BJ (cell line): ENCODE data around the gene TRIM66. TPM values are rescaled to one million over a fixed set of nuclear protein-coding genes. Genes with fewer than 3 reads are reported as not detected.

ENCODE experiments used
- CTCF ChIA-PET: fragments of 350-600 bp; formaldehyde crosslinking; extraction: SDS; loops from one replicate; lab custom pipeline; 2021; ENCODE audit warnings: antibody characterized with exemption, inconsistent platforms; lab: Yijun Ruan, JAX
- POLR2A ChIA-PET: fragments of 300-600 bp; sonication (Branson Sonifier 250); formaldehyde crosslinking; extraction: SDS; loops from one replicate; lab custom pipeline; 2021; ENCODE audit warnings: antibody characterized with exemption; lab: Charles Lee
- DNase-seq: peaks from one replicate; pipeline ENCODE4 v3.0.0-alpha.2; 2011; ENCODE audit warnings: low read depth
- H3K27me3 ChIP-seq: 2 replicates; pipeline ENCODE4 v1.6.0; 2011; ENCODE audit warnings: low read length; ENCODE audit not compliant: control insufficient read depth, insufficient read depth
- H3K36me3 ChIP-seq: 2 replicates; pipeline ENCODE4 v1.5.1; 2011; ENCODE audit warnings: low read length; ENCODE audit not compliant: control insufficient read depth, insufficient read depth
- H3K4me3 ChIP-seq: 2 replicates; pipeline ENCODE4 v1.5.1; 2011; ENCODE audit warnings: low read depth, mild to moderate bottlenecking, control low read depth, low read length
- CTCF ChIP-seq: IDR thresholded peaks from 2 replicates; pipeline ENCODE4 v1.5.1; 2011; ENCODE audit warnings: low read depth, mild to moderate bottlenecking, control low read depth, inconsistent platforms, low read length, moderate library complexity; ENCODE audit not compliant: insufficient read depth
- polyA plus RNA-seq: library from polyadenylated mRNA; depleted of rRNA; stranded (reverse); fragments of >200 nt; gene quantifications from 2 replicates; pipeline ENCODE4 v1.2.3, GENCODE V29; 2011

The TRIM66 gene
- polyA plus RNA-seq, 1 experiment = 5.6 TPM

- no peak for TF ChIP-seq CTCF
- no peak overlapping the region for H3K4me3 ChIP-seq
- DNase-seq = no peak
- POLR2A ChIA-PET = interaction anchor here (0.6 to 1.8 kb wide), 8 partner anchors 11 to 317 kb away, joined by 3 to 9 read pairs (median 5); no protein-coding TSS in a partner anchor
- CTCF ChIA-PET = interaction anchor here (1.0 to 3.2 kb wide), 9 partner anchors 10 to 198 kb away, joined by 3 to 13 read pairs (median 4); a partner anchor contains a TSS
- H3K36me3 ChIP-seq = peaks cover 26% of the 10 kb centered on the region
- no peaks in the 10 kb centered on the region for H3K27me3 ChIP-seq
These were observed 37.3 kb upstream of the TRIM66 start for GRCh38 chr11:8719721-8720120.

GRCh38 chr11:8719211-8719649 is 36.8 kb upstream of the TRIM66 start:
- no peak overlapping the region for H3K4me3 ChIP-seq
- H3K36me3 ChIP-seq = peaks cover 28% of the 10 kb centered on the region
- no peak for TF ChIP-seq CTCF
- ChIA-PET CTCF (interaction anchor here (0.9 to 3.2 kb wide), 8 partner anchors 32 to 240 kb away, joined by 3 to 13 read pairs (median 4); a partner anchor contains a TSS), POLR2A (interaction anchor here (0.6 to 1.8 kb wide), 9 partner anchors 10 to 318 kb away, joined by 3 to 9 read pairs (median 5); no protein-coding TSS in a partner anchor)
- no peaks in the 10 kb centered on the region for H3K27me3 ChIP-seq
- peak; percentile 97 for DNase-seq

GRCh38 chr11:8717876-8718753 is 35.6 kb upstream of the TRIM66 start:
- DNase-seq = peak; percentile 79
- ChIA-PET POLR2A (interaction anchor here (0.6 to 1.4 kb wide), 3 partner anchors 9 to 1810 kb away, joined by 3 to 5 read pairs (median 4); no protein-coding TSS in a partner anchor), CTCF (interaction anchor here (1.4 to 3.2 kb wide), 4 partner anchors 51 to 241 kb away, joined by 3 to 13 read pairs (median 6); a partner anchor contains a TSS)
- TF ChIP-seq CTCF = no peak
- peak overlapping the region; percentile 4; the same call in 1 of the 2 replicates for H3K4me3 ChIP-seq
- no peaks in the 10 kb centered on the region for H3K27me3 ChIP-seq
- H3K36me3 ChIP-seq = peaks cover 31% of the 10 kb centered on the region

- POLR2A ChIA-PET = interaction anchor here (0.6 to 0.7 kb wide), 2 partner anchors 8 to 1810 kb away, joined by 3 to 4 read pairs; no protein-coding TSS in a partner anchor
- no peak overlapping the region for H3K4me3 ChIP-seq
- CTCF ChIA-PET = interaction anchor here (1.5 kb wide), 1 partner anchor 241 kb away, joined by 3 read pairs; no protein-coding TSS in a partner anchor
These were observed 35.0 kb upstream of the TRIM66 start for GRCh38 chr11:8717544-8717875.

More at GRCh38 chr11:8717544-8717875, 35.0 kb upstream of the TRIM66 start:
- TF ChIP-seq CTCF = no peak
- no peak for DNase-seq
- Histone ChIP-seq H3K27me3 (no peaks in the 10 kb centered on the region), H3K36me3 (peaks cover 32% of the 10 kb centered on the region)
